Measurements from ENCODE around the gene MSANTD1.

The MSANTD1 gene

GRCh38 chr4:3303565-3303824 is 54.5 kb downstream of the MSANTD1 start:
- Histone ChIP-seq H3K36me3 (ENCODE audit: low read depth) (no peaks in the 10 kb centered on the region), H3K27me3 (ENCODE audit: insufficient read depth, poor library complexity, severe bottlenecking) (no peaks in the 10 kb centered on the region), H3K9me3 (ENCODE audit: severe bottlenecking) (no peaks in the 10 kb centered on the region), H3K27ac (ENCODE audit: poor library complexity, severe bottlenecking) (no peak overlapping the region), H3K4me3 (ENCODE audit: severe bottlenecking) (no peak overlapping the region), H3K4me1 (ENCODE audit: insufficient read depth, poor library complexity, severe bottlenecking) (no peaks in the 10 kb centered on the region)
- TF ChIP-seq, protein P1, sequence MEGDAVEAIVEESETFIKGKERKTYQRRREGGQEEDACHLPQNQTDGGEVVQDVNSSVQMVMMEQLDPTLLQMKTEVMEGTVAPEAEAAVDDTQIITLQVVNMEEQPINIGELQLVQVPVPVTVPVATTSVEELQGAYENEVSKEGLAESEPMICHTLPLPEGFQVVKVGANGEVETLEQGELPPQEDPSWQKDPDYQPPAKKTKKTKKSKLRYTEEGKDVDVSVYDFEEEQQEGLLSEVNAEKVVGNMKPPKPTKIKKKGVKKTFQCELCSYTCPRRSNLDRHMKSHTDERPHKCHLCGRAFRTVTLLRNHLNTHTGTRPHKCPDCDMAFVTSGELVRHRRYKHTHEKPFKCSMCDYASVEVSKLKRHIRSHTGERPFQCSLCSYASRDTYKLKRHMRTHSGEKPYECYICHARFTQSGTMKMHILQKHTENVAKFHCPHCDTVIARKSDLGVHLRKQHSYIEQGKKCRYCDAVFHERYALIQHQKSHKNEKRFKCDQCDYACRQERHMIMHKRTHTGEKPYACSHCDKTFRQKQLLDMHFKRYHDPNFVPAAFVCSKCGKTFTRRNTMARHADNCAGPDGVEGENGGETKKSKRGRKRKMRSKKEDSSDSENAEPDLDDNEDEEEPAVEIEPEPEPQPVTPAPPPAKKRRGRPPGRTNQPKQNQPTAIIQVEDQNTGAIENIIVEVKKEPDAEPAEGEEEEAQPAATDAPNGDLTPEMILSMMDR (IDR thresholded peaks at IDR 0.05; ENCODE audit: poor library complexity, severe bottlenecking), result no peak
- no peak for DNase-seq (ENCODE audit: low spot score)
- ATAC-seq (ENCODE audit: low read depth), result no peak

DNA sequence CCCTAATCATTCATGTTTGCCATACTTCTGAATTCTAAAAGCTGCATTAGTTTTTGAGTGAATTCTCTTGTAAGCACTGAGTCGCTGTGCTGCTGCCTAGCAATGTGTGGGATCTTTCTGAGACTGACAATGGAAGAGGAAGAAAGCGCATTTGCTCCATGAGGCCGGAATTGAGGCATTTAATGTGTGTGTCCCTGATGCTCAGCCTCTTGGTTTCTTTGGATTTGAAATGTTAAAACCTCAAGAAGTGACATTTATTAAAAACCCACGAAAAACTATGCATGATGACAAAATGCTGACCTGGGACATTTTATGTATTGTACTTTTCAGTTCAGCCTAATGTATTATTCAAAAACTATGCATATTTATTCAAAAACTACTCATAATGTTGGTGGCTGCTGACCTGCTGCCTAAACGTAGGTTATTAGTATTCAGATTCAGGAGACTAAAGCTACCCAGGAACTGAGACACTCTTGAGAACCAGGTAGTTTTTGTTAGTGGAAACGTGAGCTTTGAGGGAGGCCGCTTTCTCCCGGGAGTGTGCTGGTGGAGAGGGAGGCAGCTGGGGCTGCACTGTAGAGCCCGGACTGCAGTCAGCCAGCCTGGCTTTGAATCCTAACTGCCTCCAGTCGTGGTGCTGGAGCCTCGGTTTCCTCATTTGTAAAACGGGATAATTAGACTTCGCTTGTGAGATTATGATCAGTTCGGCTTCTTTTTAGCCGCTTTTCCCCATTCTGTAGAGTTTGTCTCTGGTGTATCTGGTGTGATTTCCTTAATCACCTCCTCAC is 55.2 kb downstream of the MSANTD1 start:
- no peaks in the 10 kb centered on the region for H3K36me3 ChIP-seq (ENCODE audit: low read depth)
- TF ChIP-seq, protein P1 (IDR thresholded peaks at IDR 0.05; ENCODE audit: poor library complexity, severe bottlenecking), result no peak
- no peaks in the 10 kb centered on the region for H3K27me3 ChIP-seq (ENCODE audit: insufficient read depth, poor library complexity, severe bottlenecking)
- H3K4me3 ChIP-seq (ENCODE audit: severe bottlenecking), result no peak overlapping the region
- ATAC-seq (ENCODE audit: low read depth) (no peak), DNase-seq (ENCODE audit: low spot score) (no peak)
- no peak overlapping the region for H3K27ac ChIP-seq (ENCODE audit: poor library complexity, severe bottlenecking)
- H3K4me1 ChIP-seq (ENCODE audit: insufficient read depth, poor library complexity, severe bottlenecking), result no peaks in the 10 kb centered on the region
- no peaks in the 10 kb centered on the region for H3K9me3 ChIP-seq (ENCODE audit: severe bottlenecking)

DNA sequence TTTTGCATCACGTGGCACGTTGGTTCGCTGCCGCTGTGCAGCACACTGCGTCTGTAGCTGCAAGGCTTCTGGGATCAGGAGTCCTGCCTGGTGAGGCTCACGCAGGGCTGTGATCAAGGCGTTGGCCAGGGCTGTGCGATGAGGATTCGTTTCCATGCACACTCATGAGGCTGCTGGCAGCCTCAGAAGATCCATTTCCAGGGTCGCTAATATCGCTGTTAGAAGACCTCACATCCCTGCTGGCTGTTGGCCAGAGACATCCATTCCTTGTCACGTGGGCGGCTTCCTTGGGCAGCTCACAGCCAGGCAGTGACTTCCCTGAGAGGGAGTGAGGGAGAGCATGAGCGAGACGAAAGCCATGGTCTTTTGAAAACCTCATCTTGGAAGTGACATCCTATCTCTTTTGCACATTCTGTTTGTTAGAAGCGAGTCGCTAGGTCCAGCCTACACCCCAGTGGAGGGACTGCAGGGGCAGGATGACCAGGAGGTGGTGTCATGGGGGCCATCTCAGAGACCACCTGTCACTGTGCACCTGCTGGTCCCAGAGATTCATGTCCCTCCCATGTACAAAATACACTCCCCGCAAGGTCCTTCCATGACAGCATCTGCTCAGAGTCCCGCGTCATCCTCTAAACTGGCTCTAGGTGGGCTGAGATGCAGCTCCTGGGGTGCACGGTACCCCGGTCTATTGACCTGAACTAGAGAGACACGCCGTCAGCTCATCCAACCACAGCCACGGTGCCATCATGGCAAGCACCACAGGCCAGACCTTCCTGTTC is 56.1 kb downstream of the MSANTD1 start:
- Histone ChIP-seq H3K27me3 (ENCODE audit: insufficient read depth, poor library complexity, severe bottlenecking) (no peaks in the 10 kb centered on the region), H3K4me1 (ENCODE audit: insufficient read depth, poor library complexity, severe bottlenecking) (no peaks in the 10 kb centered on the region), H3K36me3 (ENCODE audit: low read depth) (no peaks in the 10 kb centered on the region), H3K27ac (ENCODE audit: poor library complexity, severe bottlenecking) (no peak overlapping the region), H3K9me3 (ENCODE audit: severe bottlenecking) (no peaks in the 10 kb centered on the region), H3K4me3 (ENCODE audit: severe bottlenecking) (no peak overlapping the region)
- DNase-seq (ENCODE audit: low spot score), result no peak
- TF ChIP-seq, protein P1 (IDR thresholded peaks at IDR 0.05; ENCODE audit: poor library complexity, severe bottlenecking), result no peak
- ATAC-seq (ENCODE audit: low read depth), result no peak

DNA sequence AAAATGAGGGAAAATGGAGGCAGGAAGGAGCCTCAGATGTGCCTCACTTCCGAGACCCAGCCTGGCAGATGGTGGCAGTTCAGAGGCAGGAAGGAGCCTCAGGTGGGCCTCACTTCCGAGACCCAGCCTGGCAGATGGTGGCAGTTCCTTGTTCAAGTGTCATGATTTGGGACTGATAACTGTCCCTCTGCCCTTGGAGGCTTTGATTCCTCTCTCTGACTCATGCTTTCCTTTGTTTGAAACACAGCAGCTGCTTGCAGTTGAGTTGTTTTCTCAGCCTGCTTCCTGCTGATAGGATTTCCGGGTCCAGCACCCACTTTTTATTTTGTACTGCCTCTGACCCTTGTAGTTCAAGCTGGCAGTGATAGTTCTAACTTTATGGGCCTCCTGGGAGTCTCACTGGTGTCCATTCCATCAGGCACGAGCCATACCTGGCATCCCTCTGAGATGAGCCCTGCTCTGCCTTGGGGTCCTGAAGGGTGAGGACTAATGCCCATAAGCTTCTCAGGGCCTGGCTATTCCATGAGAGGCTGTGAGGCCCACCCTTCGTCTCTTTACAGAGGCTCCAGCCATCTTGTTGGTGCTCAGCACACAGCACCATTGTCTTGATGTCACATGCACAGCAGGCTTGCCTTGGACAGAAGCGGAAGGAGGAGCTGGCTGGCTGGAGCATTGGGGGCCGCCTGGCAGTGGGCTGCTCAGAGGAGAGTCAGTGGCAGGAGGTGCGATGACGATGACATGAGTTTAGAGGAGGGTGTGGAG is 56.8 kb downstream of the MSANTD1 start:
- DNase-seq (ENCODE audit: low spot score) (peak; percentile 23), ATAC-seq (ENCODE audit: low read depth) (peak; percentile 52; the same call in 1 of the 3 replicates)
- H3K27me3 ChIP-seq (ENCODE audit: insufficient read depth, poor library complexity, severe bottlenecking), result no peaks in the 10 kb centered on the region
- no peaks in the 10 kb centered on the region for H3K9me3 ChIP-seq (ENCODE audit: severe bottlenecking)
- H3K27ac ChIP-seq (ENCODE audit: poor library complexity, severe bottlenecking), result no peak overlapping the region
- H3K4me3 ChIP-seq (ENCODE audit: severe bottlenecking), result no peak overlapping the region
- no peaks in the 10 kb centered on the region for H3K36me3 ChIP-seq (ENCODE audit: low read depth)
- H3K4me1 ChIP-seq (ENCODE audit: insufficient read depth, poor library complexity, severe bottlenecking), result no peaks in the 10 kb centered on the region
- TF ChIP-seq, protein P1 (IDR thresholded peaks at IDR 0.05; ENCODE audit: poor library complexity, severe bottlenecking), result no peak

All from RWPE2 (cell line).